Uterus (tissue), 4 donors: ENCODE measurements around the gene FAM210B. TPM values are rescaled to one million over a fixed set of nuclear protein-coding genes. Genes with fewer than 3 reads are reported as not detected.
"Not testable (repeated sequence)": the region's sequence is repeated elsewhere in the genome, so short reads cannot be mapped to it uniquely, and the experiment has no call there.

Source experiments
- DNase-seq, 2 donors: peaks; one replicate each; pipeline ENCODE4 v3.0.0-alpha.2; 2019 to 2020
- H3K27ac ChIP-seq, 2 donors: fragments of 200-600 bp; sonication (generic); 1 replicate in 1 of 2; 2 replicates in 1 of 2; pipeline ENCODE4 v1.5.1; 2016 to 2018
- H3K27me3 ChIP-seq, 2 donors: fragments of 200-600 bp; sonication (generic); one replicate each; pipeline ENCODE4 v1.5.1; 2018 to 2019; ENCODE audit warnings: control low read depth in 1 of 2
- H3K36me3 ChIP-seq, 2 donors: fragments of 200-600 bp; sonication (generic); one replicate each; pipeline ENCODE4 v1.5.1; 2019; ENCODE audit warnings: control low read depth in 1 of 2
- H3K4me1 ChIP-seq, 2 donors: fragments of 200-600 bp; sonication (generic); one replicate each; pipeline ENCODE4 v1.5.1; 2018 to 2019; ENCODE audit warnings: control low read depth in 1 of 2
- H3K4me3 ChIP-seq, 2 donors: fragments of 200-600 bp; sonication (generic); 1 replicate in 1 of 2; 2 replicates in 1 of 2; pipeline ENCODE4 v1.5.1; 2018 to 2019; ENCODE audit warnings: mild to moderate bottlenecking in 1 of 2
- H3K9me3 ChIP-seq, 2 donors: fragments of 200-600 bp; sonication (generic); one replicate each; pipeline ENCODE4 v1.5.1; 2019; ENCODE audit warnings: control low read depth in 1 of 2
- CTCF ChIP-seq, 4 experiments: fragments of 200-600 bp in 2 of 4; fragments of 450-650 bp in 2 of 4; sonication (generic) in 2 of 4; IDR thresholded peaks; one replicate each; pipeline ENCODE4 v1.5.1; 2016 to 2019; ENCODE audit warnings: antibody characterized with exemption in 4 of 4, mild to moderate bottlenecking in 2 of 4, moderate library complexity in 1 of 4
- POLR2A ChIP-seq, 2 donors: fragments of 450-650 bp; IDR thresholded peaks; one replicate each; pipeline ENCODE4 v1.6.1; 2016; ENCODE audit warnings: antibody characterized with exemption in 2 of 2, mild to moderate bottlenecking in 1 of 2, moderate library complexity in 1 of 2
- intact Hi-C: fragments of 100-400 bp; cut with DNase I; formaldehyde crosslinking; loops from one replicate; pipeline ENCODE4 v1.15.1; 2023; ENCODE audit warnings: low total_unique reads
- total RNA-seq, 4 donors: library from RNA; depleted of rRNA in 3 of 4; stranded (reverse); fragments of >200 nt in 3 of 4; gene quantifications; one replicate each; pipeline versions ENCODE4 v1.1.0 to v1.2.4, GENCODE V29; 2014 to 2023
- donor health status: DM: yes; HTN: yes; CAD: no.

The FAM210B gene
- total RNA-seq, 4 donors from 2014 or later: 28.2 to 46.5 (median 37.4) TPM

- Histone ChIP-seq H3K27me3 (no peaks in the 10 kb centered on the region), H3K4me3 (no peak overlapping the region), H3K9me3 (no peaks in the 10 kb centered on the region), H3K27ac (no peak overlapping the region), H3K4me1 (no peaks in the 10 kb centered on the region), H3K36me3 (no peaks in the 10 kb centered on the region)
- DNase-seq: no peak
- TF ChIP-seq CTCF (IDR thresholded peaks at IDR 0.05): peak; percentile 38 to 50 (median 45)
- TF ChIP-seq POLR2A (IDR thresholded peaks at IDR 0.05): no peak
- intact Hi-C loops: loop anchor here (10.0 kb wide), 1 partner anchor 65 kb away; the partner anchor contains the start of gene RTF2
Measured at GRCh38 chr20:56400001-56400640, 41.3 kb downstream of the FAM210B start.

- no peak for DNase-seq
- Histone ChIP-seq H3K27me3 (no peaks in the 10 kb centered on the region), H3K27ac (no peak overlapping the region), H3K36me3 (no peaks in the 10 kb centered on the region), H3K4me3 (no peak overlapping the region), H3K4me1 (no peaks in the 10 kb centered on the region), H3K9me3 (no peaks in the 10 kb centered on the region)
- TF ChIP-seq CTCF (IDR thresholded peaks at IDR 0.05) (no peak), POLR2A (IDR thresholded peaks at IDR 0.05) (no peak)
- intact Hi-C loops: loop anchor here (10.0 kb wide), 1 partner anchor 61 kb away; the partner anchor contains the start of gene RTF2
Measured at GRCh38 chr20:56403465-56403864, 44.7 kb downstream of the FAM210B start.

GRCh38 chr20:56405356-56405755, 46.6 kb downstream of the FAM210B start:
- not testable (repeated sequence) for H3K9me3 ChIP-seq, H3K4me3 ChIP-seq, H3K27me3 ChIP-seq, H3K4me1 ChIP-seq, H3K27ac ChIP-seq, DNase-seq, H3K36me3 ChIP-seq
- intact Hi-C loops: loop anchor here (10.0 kb wide), 1 partner anchor 59 kb away; the partner anchor contains the start of gene RTF2

- H3K36me3 ChIP-seq: no peaks in the 10 kb centered on the region
- no peaks in the 10 kb centered on the region for H3K4me1 ChIP-seq
- no peak for DNase-seq
- no peak overlapping the region for H3K4me3 ChIP-seq
- no peaks in the 10 kb centered on the region for H3K9me3 ChIP-seq
- intact Hi-C loops: loop anchor here (10.0 kb wide), 1 partner anchor 58 kb away; the partner anchor contains the start of gene RTF2
- TF ChIP-seq CTCF (IDR thresholded peaks at IDR 0.05) (no peak), POLR2A (IDR thresholded peaks at IDR 0.05) (no peak)
- H3K27me3 ChIP-seq: no peaks in the 10 kb centered on the region
- no peak overlapping the region for H3K27ac ChIP-seq
Measured at GRCh38 chr20:56406910-56407309, 48.1 kb downstream of the FAM210B start.

GRCh38 chr20:56409521-56409920, 50.7 kb downstream of the FAM210B start:
- Histone ChIP-seq H3K27ac (no peak overlapping the region), H3K36me3 (no peaks in the 10 kb centered on the region), H3K27me3 (no peaks in the 10 kb centered on the region), H3K4me3 (no peak overlapping the region), H3K4me1 (no peaks in the 10 kb centered on the region), H3K9me3 (no peaks in the 10 kb centered on the region)
- TF ChIP-seq CTCF (IDR thresholded peaks at IDR 0.05) (no peak), POLR2A (IDR thresholded peaks at IDR 0.05) (no peak)
- DNase-seq: no peak
- intact Hi-C loops: loop anchor here (10.0 kb wide), 1 partner anchor 55 kb away; the partner anchor contains the start of gene RTF2
